ENCODE data around the gene EHF. TPM values are rescaled to one million over a fixed set of nuclear protein-coding genes. Genes with fewer than 3 reads are reported as not detected.

The EHF gene
- total and polyA plus RNA-seq, 2 of the 8 experiments (the other 6 are each of a cell fraction or from before 2014, with no cell fraction given), result not detected

- H3K4me3 ChIP-seq (ENCODE audit: extremely low read depth in 1 of 4, insufficient read depth in 2 of 4, low read depth in 3 of 4, low read length in 4 of 4), result no peak overlapping the region
- no peak overlapping the region for H2BK15ac ChIP-seq (ENCODE audit: low read length)
- H3K56ac ChIP-seq (replicated peaks; ENCODE audit: insufficient read length, low read depth, low read length), result no peak overlapping the region
- H3K9ac ChIP-seq (replicated peaks in 1 of 4; ENCODE audit: extremely low read depth in 1 of 4, low read depth in 3 of 4, low read length in 3 of 4), result no peak overlapping the region
- TF ChIP-seq CEBPB (IDR thresholded peaks at IDR 0.05; ENCODE audit: low read depth, low read length) (no peak), SIRT6 (IDR thresholded peaks at IDR 0.05; ENCODE audit: low read length) (no peak), HDAC6 (IDR thresholded peaks at IDR 0.05; ENCODE audit: low read depth, low read length) (no peak), ZNF274 (IDR thresholded peaks at IDR 0.05; ENCODE audit: borderline replicate concordance, extremely low read depth, low read length) (no peak), ATF2 (IDR thresholded peaks at IDR 0.05; ENCODE audit: low read length) (no peak), SRF (IDR thresholded peaks at IDR 0.05; ENCODE audit: low read depth, low read length) (no peak), SP1 (IDR thresholded peaks at IDR 0.05; ENCODE audit: low read depth, low read length) (no peak)
- H3K4ac ChIP-seq (replicated peaks; ENCODE audit: insufficient read length, low read depth, low read length), result no peak overlapping the region
- H2BK20ac ChIP-seq (ENCODE audit: low read length), result no peak overlapping the region
- peaks cover 0 to 2% of the 10 kb centered on the region in 2 experiments; a peak in 1 of 4 replicates for H3K9me3 ChIP-seq (ENCODE audit: insufficient read depth in 2 of 2, low read depth in 1 of 2, low read length in 1 of 2)
- no peaks in the 10 kb centered on the region for H3K36me3 ChIP-seq (ENCODE audit: control insufficient read depth in 2 of 4, insufficient read depth in 4 of 4, low read length in 3 of 4)
- no peaks in the 10 kb centered on the region for H3K4me1 ChIP-seq (replicated peaks in 1 of 4; ENCODE audit: control insufficient read depth in 3 of 4, insufficient read depth in 4 of 4, low read length in 3 of 4)
- no peak overlapping the region for H4K91ac ChIP-seq (replicated peaks; ENCODE audit: insufficient read length, low read length)
- H4K20me1 ChIP-seq (replicated peaks in 1 of 2; ENCODE audit: control insufficient read depth in 1 of 2, insufficient read depth in 2 of 2, low read length in 2 of 2), result no peaks in the 10 kb centered on the region
- no peak overlapping the region for H2BK120ac ChIP-seq (replicated peaks; ENCODE audit: low read depth, low read length)
- FAIRE-seq, result no peak
- H3K79me2 ChIP-seq (ENCODE audit: control insufficient read depth in 1 of 2, insufficient read depth in 2 of 2, low read length in 2 of 2), result no peaks in the 10 kb centered on the region
- no peak overlapping the region for H3K14ac ChIP-seq (ENCODE audit: insufficient read length)
- no peak overlapping the region for H4K5ac ChIP-seq (ENCODE audit: insufficient read length, low read depth, low read length)
- no peak overlapping the region for H3K27ac ChIP-seq (ENCODE audit: low read depth, low read length)
- H4K8ac ChIP-seq (ENCODE audit: extremely low read depth, insufficient read depth, low read length), result no peak overlapping the region
- no peak overlapping the region for H2BK12ac ChIP-seq (ENCODE audit: low read depth, low read length)
- WGBS, 2 experiments (ENCODE audit: extremely low coverage in 1 of 2, insufficient coverage in 1 of 2, insufficient read length in 1 of 2, insufficient replicate concordance in 2 of 2, low coverage in 1 of 2, low lambda C conversion rate in 2 of 2, missing lambda C conversion rate in 1 of 2), result 84% methylated on average over 8 of the region's 8 CpGs; no CpG with 5 or more reads in 1 of the 2 experiments
- no peaks in the 10 kb centered on the region for H3K27me3 ChIP-seq (replicated peaks in 1 of 4; ENCODE audit: control insufficient read depth in 3 of 4, extremely low read depth in 1 of 4, insufficient read depth in 3 of 4, low read length in 3 of 4)
- CTCF ChIA-PET (ENCODE audit: partially characterized antibody), result no interaction called here
- no peaks in the 10 kb centered on the region for H3K23me2 ChIP-seq (ENCODE audit: low read depth, low read length)
- no peak overlapping the region for H2BK5ac ChIP-seq (ENCODE audit: low read depth, low read length)
- no peak overlapping the region for H3K23ac ChIP-seq (ENCODE audit: insufficient read length)
- no peak overlapping the region for H3K18ac ChIP-seq (ENCODE audit: extremely low read depth, low read length)
- DNase-seq (ENCODE audit: low read depth in 1 of 2, low spot score in 2 of 2), result no peak
- H2AK5ac ChIP-seq (ENCODE audit: low read depth, low read length), result no peak overlapping the region
- no peak overlapping the region for H3K4me2 ChIP-seq (ENCODE audit: insufficient read depth in 1 of 2, low read depth in 2 of 2, low read length in 2 of 2)
- POLR2A ChIA-PET (ENCODE audit: partially characterized antibody), result no interaction called here
- H3K79me1 ChIP-seq (ENCODE audit: low read depth, low read length), result no peaks in the 10 kb centered on the region
- H2AFZ ChIP-seq (ENCODE audit: low read length), result no peak overlapping the region
Observed at GRCh38 chr11:34599406-34599945, 21.4 kb upstream of the EHF start.
